ENCODE results near the gene TSPAN15.

The TSPAN15 gene

DNA sequence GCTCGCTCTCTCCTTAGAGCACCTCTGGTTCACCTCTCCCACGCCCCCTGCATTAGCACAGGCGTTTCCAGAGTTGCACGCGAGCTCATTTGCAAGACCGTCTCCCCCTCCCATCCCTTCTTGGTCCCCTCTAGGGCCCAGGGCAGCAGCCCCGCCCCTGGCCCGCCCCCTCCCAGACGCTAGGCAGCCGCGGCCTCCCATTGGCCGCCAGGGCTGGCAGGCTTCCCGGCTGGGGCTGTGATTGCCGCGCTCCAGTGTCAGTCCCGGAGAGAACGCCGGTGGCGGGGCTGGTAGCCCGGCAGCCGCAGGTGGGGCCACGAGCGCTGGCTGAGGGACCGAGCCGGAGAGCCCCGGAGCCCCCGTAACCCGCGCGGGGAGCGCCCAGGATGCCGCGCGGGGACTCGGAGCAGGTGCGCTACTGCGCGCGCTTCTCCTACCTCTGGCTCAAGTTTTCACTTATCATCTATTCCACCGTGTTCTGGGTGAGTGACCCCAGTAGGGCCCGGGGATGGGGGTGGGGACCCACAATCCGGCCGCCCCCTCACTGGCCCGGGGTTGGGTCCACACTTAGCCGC lies at the start of gene TSPAN15:
TSPAN15 (plus strand) TSS at position 257 of the 575 bp plus-strand sequence; CDS start at position 387, 130 bp downstream.
- H3K4me3 Mint-ChIP-seq, result peak within 1 kb of the TSS; percentile 82
- no peak within 1 kb of the TSS for H3K27ac Mint-ChIP-seq (ENCODE audit: low read depth)
- peak; percentile 41 to 49 for DNase-seq (ENCODE audit: low spot score in 2 of 2)
- peaks cover 25% of the 10 kb centered on the region for H3K27me3 Mint-ChIP-seq
- peak; percentile 79 for ATAC-seq (replicated peaks; ENCODE audit: extremely low read depth, poor library complexity, severe bottlenecking)
- peaks cover 25% of the 10 kb centered on the region for H3K4me1 Mint-ChIP-seq
- no peaks in the 10 kb centered on the region for H3K36me3 Mint-ChIP-seq (ENCODE audit: insufficient read depth)
- H3K9me3 Mint-ChIP-seq, result no peaks in the 10 kb centered on the region

DNA sequence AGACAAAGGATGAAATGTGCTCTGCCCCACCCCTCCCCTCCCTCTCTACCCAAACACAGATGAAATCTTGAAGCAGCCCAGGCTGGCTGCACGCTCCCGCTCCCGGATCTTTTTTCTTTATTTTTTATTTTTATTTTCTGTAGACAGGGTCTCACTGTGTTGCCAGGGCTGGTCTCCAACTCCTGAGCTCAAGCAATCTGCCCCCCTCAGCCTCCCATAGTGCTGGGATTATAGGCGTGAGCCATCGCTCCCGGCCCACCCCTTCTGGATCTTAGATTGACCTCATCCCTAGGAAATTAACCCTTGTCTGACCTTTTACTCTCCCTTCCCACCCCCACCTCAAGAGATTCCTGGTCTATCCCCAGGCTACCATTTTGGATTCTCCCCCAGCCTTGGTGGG lies 48.9 kb upstream of the TSPAN15 start:
- ATAC-seq (replicated peaks; ENCODE audit: extremely low read depth, poor library complexity, severe bottlenecking), result no peak
- no peak for DNase-seq (ENCODE audit: low spot score in 2 of 2)
- no peaks in the 10 kb centered on the region for H3K27me3 Mint-ChIP-seq
- peak overlapping the region; percentile 55 for H3K27ac Mint-ChIP-seq (ENCODE audit: low read depth)
- no peak overlapping the region for H3K4me3 Mint-ChIP-seq
- peaks cover 6% of the 10 kb centered on the region for H3K4me1 Mint-ChIP-seq
- H3K9me3 Mint-ChIP-seq, result no peaks in the 10 kb centered on the region
- peaks cover 21% of the 10 kb centered on the region for H3K36me3 Mint-ChIP-seq (ENCODE audit: insufficient read depth)

DNA sequence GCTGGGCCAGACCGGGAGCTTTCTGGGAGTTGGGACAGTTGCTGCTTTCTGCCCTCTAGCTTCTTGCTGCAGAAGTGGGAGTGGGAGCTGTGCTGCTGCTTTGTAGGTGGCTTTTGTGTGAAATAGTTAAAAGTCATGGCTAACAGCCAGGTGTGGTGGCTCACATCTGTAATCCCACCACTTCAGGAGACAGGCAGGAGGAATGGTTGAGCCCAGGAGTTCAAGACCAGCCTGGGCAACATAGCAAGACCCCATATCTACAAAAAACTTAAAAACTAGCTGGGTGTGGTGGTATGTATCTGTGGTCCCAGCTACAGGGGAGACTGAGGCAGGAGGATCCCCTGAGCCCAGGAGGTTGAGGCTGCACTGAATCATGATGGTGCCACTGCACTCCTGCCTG lies 48.2 kb upstream of the TSPAN15 start:
- H3K9me3 Mint-ChIP-seq, result no peaks in the 10 kb centered on the region
- H3K36me3 Mint-ChIP-seq (ENCODE audit: insufficient read depth), result peaks cover 22% of the 10 kb centered on the region
- ATAC-seq (replicated peaks; ENCODE audit: extremely low read depth, poor library complexity, severe bottlenecking) (no peak), DNase-seq (ENCODE audit: low spot score in 2 of 2) (no peak)
- H3K27me3 Mint-ChIP-seq, result no peaks in the 10 kb centered on the region
- H3K4me1 Mint-ChIP-seq, result peaks cover 11% of the 10 kb centered on the region
- H3K27ac Mint-ChIP-seq (ENCODE audit: low read depth), result no peak overlapping the region
- H3K4me3 Mint-ChIP-seq, result no peak overlapping the region

DNA sequence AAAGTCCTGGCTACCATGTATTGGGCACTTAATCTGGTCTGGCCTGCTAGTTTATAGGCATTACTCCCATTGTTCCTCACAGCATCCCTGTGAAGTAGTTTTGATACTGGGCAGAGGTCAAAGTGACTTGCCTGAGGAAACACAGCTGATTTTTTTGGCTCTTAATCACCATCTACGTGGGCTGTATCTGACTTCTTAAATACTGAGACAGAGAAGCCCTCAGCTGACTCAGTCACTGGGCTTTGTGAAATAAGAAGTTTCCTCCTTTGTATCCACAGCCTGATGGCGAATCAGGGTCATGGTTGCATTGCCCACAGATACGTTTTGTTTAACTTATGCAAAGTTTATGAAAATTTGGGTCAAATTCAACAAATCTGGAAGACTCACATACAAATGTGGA lies 47.7 kb upstream of the TSPAN15 start:
- Mint-ChIP-seq H3K27ac (ENCODE audit: low read depth) (no peak overlapping the region), H3K27me3 (no peaks in the 10 kb centered on the region), H3K4me3 (no peak overlapping the region), H3K36me3 (ENCODE audit: insufficient read depth) (peaks cover 23% of the 10 kb centered on the region), H3K9me3 (no peaks in the 10 kb centered on the region), H3K4me1 (peaks cover 16% of the 10 kb centered on the region)
- DNase-seq (ENCODE audit: low spot score in 2 of 2) (no peak), ATAC-seq (replicated peaks; ENCODE audit: extremely low read depth, poor library complexity, severe bottlenecking) (no peak)

DNA sequence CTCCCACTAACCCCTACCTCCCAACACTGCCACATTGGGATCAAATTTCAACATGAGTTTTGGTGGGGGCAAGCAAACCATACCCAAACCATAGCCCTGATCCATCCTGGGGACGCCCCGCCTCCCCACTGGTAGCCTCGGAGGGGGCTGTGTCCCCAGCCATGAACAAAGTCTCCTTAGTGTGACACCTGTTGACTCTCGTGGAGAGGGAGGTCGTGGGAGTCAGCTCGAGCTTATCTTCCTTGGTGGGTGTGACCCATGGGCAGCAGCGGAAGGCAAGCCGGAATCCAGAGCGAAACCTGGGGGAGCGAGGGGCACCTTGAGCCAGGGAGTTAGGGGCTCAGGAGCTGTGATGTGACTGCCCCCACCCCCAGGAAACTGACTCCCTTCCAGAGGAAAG lies 46.5 kb upstream of the TSPAN15 start:
- peaks cover 21% of the 10 kb centered on the region for H3K36me3 Mint-ChIP-seq (ENCODE audit: insufficient read depth)
- H3K27ac Mint-ChIP-seq (ENCODE audit: low read depth), result no peak overlapping the region
- no peaks in the 10 kb centered on the region for H3K9me3 Mint-ChIP-seq
- H3K4me3 Mint-ChIP-seq, result no peak overlapping the region
- DNase-seq (ENCODE audit: low spot score in 2 of 2) (no peak), ATAC-seq (replicated peaks; ENCODE audit: extremely low read depth, poor library complexity, severe bottlenecking) (no peak)
- H3K4me1 Mint-ChIP-seq, result peaks cover 21% of the 10 kb centered on the region
- H3K27me3 Mint-ChIP-seq, result no peaks in the 10 kb centered on the region

DNA sequence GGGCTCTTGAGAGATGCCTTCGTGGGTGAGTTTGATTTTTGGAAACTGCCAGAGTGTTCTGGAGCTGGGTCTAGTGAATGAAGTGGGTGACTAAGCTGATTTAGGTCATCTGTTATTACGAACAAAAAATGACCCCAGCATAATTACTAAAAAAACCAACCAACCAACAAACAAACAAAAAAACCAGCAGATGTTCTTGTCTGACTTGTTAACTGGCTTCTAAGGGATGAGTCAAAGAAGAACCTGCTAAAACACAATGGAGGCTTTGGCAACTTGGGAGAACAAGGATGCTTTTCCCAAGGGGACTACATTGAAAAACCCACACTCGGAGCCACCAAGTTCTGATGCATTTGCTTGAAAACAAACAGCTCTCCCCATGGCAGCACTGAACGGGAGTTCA lies 46.0 kb upstream of the TSPAN15 start:
- ATAC-seq (replicated peaks; ENCODE audit: extremely low read depth, poor library complexity, severe bottlenecking) (no peak), DNase-seq (ENCODE audit: low spot score in 2 of 2) (no peak)
- H3K4me3 Mint-ChIP-seq, result no peak overlapping the region
- H3K27ac Mint-ChIP-seq (ENCODE audit: low read depth), result no peak overlapping the region
- H3K4me1 Mint-ChIP-seq, result peaks cover 21% of the 10 kb centered on the region
- peaks cover 19% of the 10 kb centered on the region for H3K36me3 Mint-ChIP-seq (ENCODE audit: insufficient read depth)
- H3K27me3 Mint-ChIP-seq, result no peaks in the 10 kb centered on the region
- H3K9me3 Mint-ChIP-seq, result no peaks in the 10 kb centered on the region

DNA sequence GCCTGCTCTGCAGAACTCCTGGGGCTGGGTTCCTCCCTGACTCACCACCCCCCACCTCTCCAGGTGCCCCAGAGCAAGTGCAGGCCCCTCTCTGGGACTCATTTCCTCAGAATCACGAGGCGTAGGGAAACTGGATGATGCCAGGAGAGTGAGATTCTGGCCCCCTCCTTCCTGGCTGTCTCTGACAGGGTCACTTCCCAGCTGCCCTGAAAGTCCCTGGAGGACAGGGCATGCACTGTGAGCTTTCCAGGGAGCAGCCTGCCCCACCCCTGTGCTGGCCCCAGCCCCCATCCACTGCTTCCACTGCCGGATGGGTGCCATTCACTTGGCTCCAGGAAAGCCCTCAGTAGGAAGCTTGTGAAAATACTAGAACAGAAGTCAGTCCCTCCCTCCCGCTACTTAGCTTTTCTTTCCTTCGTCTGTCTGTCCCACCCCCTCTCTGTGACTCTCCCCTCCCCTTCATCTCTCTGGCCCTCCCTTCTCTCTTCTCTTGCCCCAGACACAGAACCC lies 44.9 kb upstream of the TSPAN15 start:
- H3K27ac Mint-ChIP-seq (ENCODE audit: low read depth), result no peak overlapping the region

DNA sequence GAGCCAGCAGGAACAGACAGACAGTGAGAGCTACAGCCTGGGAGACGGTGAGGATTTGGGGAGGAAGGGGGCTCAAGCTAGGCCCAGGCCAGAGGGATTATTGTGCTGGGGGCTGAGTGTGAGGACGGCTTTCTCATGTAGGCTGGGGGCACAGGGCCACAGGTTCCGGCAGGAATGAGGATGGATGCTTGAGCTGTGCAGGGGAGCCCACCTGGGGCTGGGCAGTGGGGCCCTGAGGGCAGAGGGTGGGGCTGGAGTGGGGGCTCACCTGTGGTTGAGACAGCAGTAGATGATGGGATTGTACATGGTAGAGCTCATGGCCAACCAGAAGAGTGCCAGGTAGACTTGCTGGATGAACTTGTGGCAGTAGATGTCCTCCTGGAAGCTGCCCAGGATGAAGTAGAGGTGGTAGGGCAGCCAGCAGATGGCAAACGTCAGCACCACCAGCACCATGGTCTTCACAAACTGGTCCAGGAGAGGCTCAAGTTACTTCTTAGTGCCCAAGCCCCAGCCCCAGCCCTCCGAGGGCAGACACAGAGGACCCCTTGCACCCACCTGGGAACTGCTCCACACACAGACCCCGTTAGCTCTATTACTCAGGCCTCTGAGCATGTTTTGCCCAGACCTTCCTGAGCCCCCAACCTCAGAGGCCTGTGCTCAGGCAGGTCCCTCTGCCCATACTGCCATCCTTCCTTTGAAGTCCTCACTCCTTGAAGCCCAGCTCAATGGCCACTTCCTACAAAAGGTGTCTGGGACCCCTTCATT lies 44.3 kb upstream of the TSPAN15 start:
- no peak for ATAC-seq (replicated peaks; ENCODE audit: extremely low read depth, poor library complexity, severe bottlenecking)

More for the DNA sequence above, 44.9 kb upstream of the TSPAN15 start:
- ATAC-seq (replicated peaks; ENCODE audit: extremely low read depth, poor library complexity, severe bottlenecking), result no peak
- Mint-ChIP-seq H3K4me3 (no peak overlapping the region), H3K9me3 (no peaks in the 10 kb centered on the region), H3K4me1 (peaks cover 21% of the 10 kb centered on the region), H3K36me3 (ENCODE audit: insufficient read depth) (peaks cover 13% of the 10 kb centered on the region), H3K27me3 (no peaks in the 10 kb centered on the region)
- DNase-seq (ENCODE audit: low spot score in 2 of 2), result no peak

DNA sequence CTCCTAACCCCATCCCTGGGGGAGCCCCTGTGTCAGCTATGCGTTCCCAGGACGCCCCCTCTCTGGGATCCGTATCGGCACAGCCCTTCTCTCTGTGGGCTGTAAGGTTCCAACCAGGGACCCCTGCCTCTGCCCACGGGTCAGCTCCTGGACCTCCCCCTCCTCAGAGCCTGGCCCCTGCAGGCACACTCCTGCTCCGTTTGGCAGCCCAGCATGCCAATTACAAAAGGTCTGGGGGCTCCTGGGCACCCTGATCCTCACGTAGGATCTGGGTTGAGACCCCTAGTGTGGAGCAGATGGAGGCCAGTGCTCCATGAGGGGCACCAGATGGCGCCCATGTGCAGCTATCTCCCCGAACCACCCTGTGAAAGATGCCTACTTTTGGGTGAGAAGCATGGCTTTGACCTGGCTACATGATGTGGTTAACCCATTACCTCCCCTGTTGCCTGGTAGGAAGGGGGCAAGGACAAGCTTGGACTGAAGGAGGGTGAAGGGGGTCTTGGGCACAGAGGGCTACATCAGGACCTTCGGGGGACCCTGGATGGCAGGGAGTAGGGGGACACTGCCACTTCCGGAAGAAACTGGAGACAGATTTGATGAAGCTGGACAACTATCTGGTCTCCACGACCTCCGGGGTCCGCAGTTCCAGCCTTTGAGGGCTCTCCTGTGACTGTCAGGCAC lies 43.5 kb upstream of the TSPAN15 start:
- H3K4me1 Mint-ChIP-seq, result peaks cover 21% of the 10 kb centered on the region
- no peaks in the 10 kb centered on the region for H3K27me3 Mint-ChIP-seq
- DNase-seq (ENCODE audit: low spot score in 2 of 2) (no peak), ATAC-seq (replicated peaks; ENCODE audit: extremely low read depth, poor library complexity, severe bottlenecking) (no peak)
- H3K27ac Mint-ChIP-seq (ENCODE audit: low read depth), result peak overlapping the region; percentile 71
- no peaks in the 10 kb centered on the region for H3K9me3 Mint-ChIP-seq
- H3K36me3 Mint-ChIP-seq (ENCODE audit: insufficient read depth), result peaks cover 7% of the 10 kb centered on the region
- no peak overlapping the region for H3K4me3 Mint-ChIP-seq

More for the DNA sequence above, 44.3 kb upstream of the TSPAN15 start:
- H3K4me1 Mint-ChIP-seq, result peaks cover 21% of the 10 kb centered on the region
- no peaks in the 10 kb centered on the region for H3K9me3 Mint-ChIP-seq
- peaks cover 11% of the 10 kb centered on the region for H3K36me3 Mint-ChIP-seq (ENCODE audit: insufficient read depth)
- DNase-seq (ENCODE audit: low spot score in 2 of 2), result no peak
- no peaks in the 10 kb centered on the region for H3K27me3 Mint-ChIP-seq
- H3K27ac Mint-ChIP-seq (ENCODE audit: low read depth), result peak overlapping the region; percentile 41
- H3K4me3 Mint-ChIP-seq, result no peak overlapping the region

DNA sequence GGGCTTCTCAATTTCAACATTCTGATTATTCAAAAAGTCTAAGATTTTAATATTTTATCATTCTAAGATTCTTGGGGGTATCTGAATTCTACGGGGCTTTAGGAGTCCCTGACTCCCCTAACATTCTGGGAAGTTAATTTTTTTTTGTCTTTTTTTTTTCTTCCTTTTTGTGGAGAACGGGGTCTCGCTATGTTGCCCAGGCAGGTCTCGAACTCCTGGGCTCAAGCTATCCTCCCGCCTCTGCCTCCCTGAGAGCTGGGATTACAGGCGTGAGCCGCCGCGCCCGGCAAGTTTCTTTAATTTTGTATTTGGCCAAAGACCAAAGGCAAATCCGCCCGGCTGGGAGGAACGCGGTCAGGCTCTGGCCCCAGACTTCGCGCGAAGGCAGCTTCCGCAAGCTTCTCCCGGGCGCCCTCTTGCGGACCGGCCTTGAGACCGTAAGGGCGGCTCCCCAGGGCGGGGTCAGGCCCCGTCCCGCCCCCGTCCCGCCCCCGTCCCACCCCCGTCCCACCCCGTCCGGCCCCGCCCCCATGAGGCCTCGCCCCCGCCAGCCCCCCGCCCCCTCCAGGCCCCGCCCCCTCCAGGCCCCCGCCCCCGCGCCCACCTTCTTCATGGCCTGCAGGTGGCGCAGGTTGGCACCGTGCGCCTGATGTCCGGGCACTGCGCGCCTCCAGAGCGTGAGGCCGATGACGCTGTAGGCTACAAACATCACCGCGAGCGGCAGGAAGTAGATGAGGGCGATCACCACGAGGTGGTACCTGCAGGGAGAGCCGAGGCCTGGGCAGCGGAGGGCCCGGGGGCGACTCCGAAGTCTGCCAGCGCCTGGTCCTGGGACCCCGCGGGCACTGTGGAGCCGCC lies 42.7 kb upstream of the TSPAN15 start:
- Mint-ChIP-seq H3K27ac (ENCODE audit: low read depth) (peak overlapping the region; percentile 71), H3K36me3 (ENCODE audit: insufficient read depth) (peaks cover 4% of the 10 kb centered on the region), H3K9me3 (no peaks in the 10 kb centered on the region), H3K4me1 (peaks cover 21% of the 10 kb centered on the region), H3K4me3 (peak overlapping the region; percentile 43), H3K27me3 (no peaks in the 10 kb centered on the region)
- ATAC-seq (replicated peaks; ENCODE audit: extremely low read depth, poor library complexity, severe bottlenecking) (peak; percentile 95), DNase-seq (ENCODE audit: low spot score in 2 of 2) (peak; percentile 80 to 82)

DNA sequence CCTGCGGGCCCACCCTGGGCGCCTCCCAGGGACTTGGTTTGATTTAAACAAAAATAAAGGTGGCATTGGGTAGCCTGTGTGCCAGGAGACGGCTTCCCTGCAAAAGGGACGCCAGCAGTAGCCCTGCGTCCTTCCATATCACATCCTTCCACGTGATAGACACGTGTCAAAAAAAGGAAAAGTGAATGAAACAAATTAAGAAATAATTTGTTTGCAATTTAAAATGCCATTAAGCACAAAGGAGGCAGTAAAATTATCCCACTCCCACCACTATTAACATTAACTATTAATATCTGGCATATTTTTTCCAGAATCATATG lies 42.1 kb upstream of the TSPAN15 start:
- peaks cover 21% of the 10 kb centered on the region for H3K4me1 Mint-ChIP-seq
- H3K27ac Mint-ChIP-seq (ENCODE audit: low read depth), result peak overlapping the region; percentile 71

DNA sequence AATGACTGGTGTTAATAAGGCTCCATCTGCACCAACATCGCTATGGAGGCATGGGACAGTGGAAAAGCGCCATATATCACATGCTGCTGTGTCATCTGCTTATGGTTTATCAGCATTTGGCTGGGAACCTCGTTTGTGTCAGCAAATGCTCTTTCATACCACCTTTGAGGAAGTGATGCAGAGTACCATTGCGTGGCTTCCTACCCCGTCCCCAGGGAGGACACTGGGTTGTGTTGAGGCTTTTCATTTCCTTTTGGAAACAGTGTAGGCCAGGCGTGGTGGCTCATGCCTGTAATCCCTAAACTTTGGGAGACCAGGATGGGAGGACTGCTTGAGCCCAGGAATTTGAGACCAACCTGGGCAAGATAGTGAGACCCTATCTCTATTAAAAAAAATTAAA lies 41.3 kb upstream of the TSPAN15 start:
- Mint-ChIP-seq H3K27ac (ENCODE audit: low read depth) (no peak overlapping the region), H3K4me1 (peaks cover 21% of the 10 kb centered on the region), H3K4me3 (no peak overlapping the region), H3K9me3 (no peaks in the 10 kb centered on the region), H3K27me3 (no peaks in the 10 kb centered on the region), H3K36me3 (ENCODE audit: insufficient read depth) (peaks cover 4% of the 10 kb centered on the region)
- no peak for ATAC-seq (replicated peaks; ENCODE audit: extremely low read depth, poor library complexity, severe bottlenecking)
- DNase-seq (ENCODE audit: low spot score in 2 of 2), result no peak

More for the DNA sequence above, 42.1 kb upstream of the TSPAN15 start:
- ATAC-seq (replicated peaks; ENCODE audit: extremely low read depth, poor library complexity, severe bottlenecking) (no peak), DNase-seq (ENCODE audit: low spot score in 2 of 2) (no peak)
- Mint-ChIP-seq H3K36me3 (ENCODE audit: insufficient read depth) (peaks cover 4% of the 10 kb centered on the region), H3K4me3 (peak overlapping the region; percentile 43), H3K27me3 (no peaks in the 10 kb centered on the region), H3K9me3 (no peaks in the 10 kb centered on the region)

Measured in central memory CD8-positive, alpha-beta T cell (primary cell).